ENCODE data around the gene ZMYND8.

The ZMYND8 gene

GRCh38 chr20:47373206-47373733 lies 16.8 kb upstream of the ZMYND8 start:
- no peak overlapping the region for H3K9ac ChIP-seq (ENCODE audit: low read length)
- H4K20me1 ChIP-seq (ENCODE audit: insufficient read depth, low read length), result no peaks in the 10 kb centered on the region
- no peaks in the 10 kb centered on the region for H3K36me3 ChIP-seq (ENCODE audit: insufficient read depth, low read length)
- H3F3A ChIP-seq (ENCODE audit: insufficient read depth, low read length), result no peaks in the 10 kb centered on the region
- peaks cover 6% of the 10 kb centered on the region for H3K4me1 ChIP-seq (ENCODE audit: insufficient read depth, low read length, severe bottlenecking)
- H3K9me2 ChIP-seq (ENCODE audit: low read depth, low read length), result no peaks in the 10 kb centered on the region
- H3K4me2 ChIP-seq (ENCODE audit: low read length), result no peak overlapping the region
- no peaks in the 10 kb centered on the region for H3K79me2 ChIP-seq (ENCODE audit: insufficient read depth, low read length)
- H3K9me3 ChIP-seq (ENCODE audit: low read length), result no peaks in the 10 kb centered on the region
- TF ChIP-seq CTCF (IDR thresholded peaks at IDR 0.05; ENCODE audit: low read length) (no peak), EZH2 (IDR thresholded peaks at IDR 0.05; ENCODE audit: borderline replicate concordance, low read length) (no peak)
- no peak overlapping the region for H3K27ac ChIP-seq (ENCODE audit: low read depth, low read length, poor library complexity, severe bottlenecking)
- H3K27me3 ChIP-seq (ENCODE audit: insufficient read depth, low read length), result no peaks in the 10 kb centered on the region
- H3K4me3 ChIP-seq (ENCODE audit: low read depth, low read length, poor library complexity, severe bottlenecking), result no peak overlapping the region
- no peak overlapping the region for H2AFZ ChIP-seq (ENCODE audit: low read length)

GRCh38 chr20:47370850-47371782 lies 14.6 kb upstream of the ZMYND8 start:
- Histone ChIP-seq H3K27me3 (ENCODE audit: insufficient read depth, low read length) (no peaks in the 10 kb centered on the region), H3K9me2 (ENCODE audit: low read depth, low read length) (no peaks in the 10 kb centered on the region), H3K4me2 (ENCODE audit: low read length) (no peak overlapping the region), H3K79me2 (ENCODE audit: insufficient read depth, low read length) (no peaks in the 10 kb centered on the region), H3K9me3 (ENCODE audit: low read length) (no peaks in the 10 kb centered on the region), H3K27ac (ENCODE audit: low read depth, low read length, poor library complexity, severe bottlenecking) (no peak overlapping the region), H3F3A (ENCODE audit: insufficient read depth, low read length) (no peaks in the 10 kb centered on the region), H3K36me3 (ENCODE audit: insufficient read depth, low read length) (no peaks in the 10 kb centered on the region), H3K9ac (ENCODE audit: low read length) (no peak overlapping the region), H3K4me3 (ENCODE audit: low read depth, low read length, poor library complexity, severe bottlenecking) (no peak overlapping the region), H4K20me1 (ENCODE audit: insufficient read depth, low read length) (no peaks in the 10 kb centered on the region), H3K4me1 (ENCODE audit: insufficient read depth, low read length, severe bottlenecking) (no peaks in the 10 kb centered on the region), H2AFZ (ENCODE audit: low read length) (no peak overlapping the region)
- no peak for TF ChIP-seq EZH2 (IDR thresholded peaks at IDR 0.05; ENCODE audit: borderline replicate concordance, low read length)
- no peak for TF ChIP-seq CTCF (IDR thresholded peaks at IDR 0.05; ENCODE audit: low read length)

GRCh38 chr20:47370214-47370613 lies 13.7 kb upstream of the ZMYND8 start:
- Histone ChIP-seq H3K27ac (ENCODE audit: low read depth, low read length, poor library complexity, severe bottlenecking) (no peak overlapping the region), H4K20me1 (ENCODE audit: insufficient read depth, low read length) (no peaks in the 10 kb centered on the region), H3K36me3 (ENCODE audit: insufficient read depth, low read length) (no peaks in the 10 kb centered on the region), H3F3A (ENCODE audit: insufficient read depth, low read length) (no peaks in the 10 kb centered on the region), H3K4me3 (ENCODE audit: low read depth, low read length, poor library complexity, severe bottlenecking) (no peak overlapping the region), H3K4me1 (ENCODE audit: insufficient read depth, low read length, severe bottlenecking) (no peaks in the 10 kb centered on the region), H3K79me2 (ENCODE audit: insufficient read depth, low read length) (no peaks in the 10 kb centered on the region), H3K4me2 (ENCODE audit: low read length) (no peak overlapping the region), H3K9ac (ENCODE audit: low read length) (no peak overlapping the region), H2AFZ (ENCODE audit: low read length) (no peak overlapping the region), H3K9me3 (ENCODE audit: low read length) (no peaks in the 10 kb centered on the region), H3K27me3 (ENCODE audit: insufficient read depth, low read length) (no peaks in the 10 kb centered on the region), H3K9me2 (ENCODE audit: low read depth, low read length) (no peaks in the 10 kb centered on the region)
- TF ChIP-seq EZH2 (IDR thresholded peaks at IDR 0.05; ENCODE audit: borderline replicate concordance, low read length) (no peak), CTCF (IDR thresholded peaks at IDR 0.05; ENCODE audit: low read length) (no peak)

All from OCI-LY1 (cell line).